Naive B cell (primary cell): ENCODE data around the gene PRKCE. TPM values are rescaled to one million over a fixed set of nuclear protein-coding genes. Genes with fewer than 3 reads are reported as not detected.

Source experiments
- ATAC-seq, 2 donors: fragments of 150-1000 bp; cut with Tn5 transposase; 2 replicates each; pipeline ENCODE4 v1.10.0; 2021; ENCODE audit warnings: low read depth in 2 of 2, mild to moderate bottlenecking in 2 of 2, moderate library complexity in 2 of 2
- DNase-seq: peaks from one replicate; pipeline ENCODE4 v3.0.0; 2022
- H3K27ac Mint-ChIP-seq, 6 donors: one replicate each; pipeline ENCODE4 v1.8.0; 2020 to 2022; ENCODE audit warnings: mild to moderate bottlenecking in 6 of 6, mixed read lengths in 6 of 6, moderate library complexity in 5 of 6, inconsistent platforms in 2 of 6
- H3K27me3 Mint-ChIP-seq, 3 donors: one replicate each; pipeline ENCODE4 v1.8.0; 2021 to 2022; ENCODE audit warnings: mixed read lengths in 3 of 3, mild to moderate bottlenecking in 1 of 3
- H3K36me3 Mint-ChIP-seq, 2 donors: one replicate each; pipeline ENCODE4 v1.8.0; 2020 to 2022; ENCODE audit warnings: mixed read lengths in 2 of 2, inconsistent platforms in 1 of 2, mild to moderate bottlenecking in 1 of 2
- H3K4me1 Mint-ChIP-seq, 3 donors: one replicate each; pipeline ENCODE4 v1.8.0; 2020 to 2022; ENCODE audit warnings: mixed read lengths in 3 of 3, inconsistent platforms in 1 of 3, mild to moderate bottlenecking in 1 of 3, moderate library complexity in 1 of 3
- H3K4me3 Mint-ChIP-seq, 8 donors: one replicate each; pipeline ENCODE4 v1.8.0; 2020 to 2022; ENCODE audit warnings: mild to moderate bottlenecking in 8 of 8, mixed read lengths in 8 of 8, moderate library complexity in 8 of 8, inconsistent platforms in 2 of 8
- H3K9me3 Mint-ChIP-seq, 7 donors: one replicate each; pipeline ENCODE4 v1.8.0; 2020 to 2022; ENCODE audit warnings: mixed read lengths in 7 of 7, mild to moderate bottlenecking in 5 of 7, inconsistent platforms in 2 of 7, moderate library complexity in 1 of 7
- polyA plus RNA-seq, 6 donors: library from polyadenylated mRNA; unstranded; fragments of 300-500 nt; fragmentation: Illumina TruSeq; gene quantifications; one replicate each; pipeline ENCODE4 v1.2.3, GENCODE V29; 2021; ENCODE audit warnings: low read depth in 6 of 6

Gene PRKCE
- polyA plus RNA-seq, 6 donors from 2014 or later: 14.8 to 33.3 (median 23.2) TPM

DNA sequence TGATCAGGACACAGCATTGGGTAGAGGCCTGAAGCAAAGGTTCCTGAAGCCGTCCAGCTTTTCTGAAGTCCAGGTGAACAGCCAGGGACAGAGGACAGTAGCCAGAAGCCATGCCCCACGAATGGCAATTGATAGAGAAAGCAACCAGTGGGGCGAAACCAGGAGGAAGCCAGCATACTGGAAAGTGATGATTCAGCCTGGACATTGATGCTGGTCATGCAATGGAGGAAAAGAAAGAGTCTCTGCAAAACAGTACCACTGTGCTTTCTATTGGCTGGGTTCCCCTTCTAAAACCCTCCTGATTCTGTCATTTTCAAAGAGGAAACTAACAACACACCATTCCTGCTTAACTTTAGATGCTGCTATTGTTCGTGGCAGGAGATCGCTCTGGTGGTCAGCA, 424.4 kb downstream of the PRKCE start:
- no peak for DNase-seq
- H3K4me1 Mint-ChIP-seq: peaks cover 3 to 5% (median 4%) of the 10 kb centered on the region in 3 donors
- H3K27ac Mint-ChIP-seq: no peak overlapping the region
- H3K27me3 Mint-ChIP-seq: no peaks in the 10 kb centered on the region
- no peak for ATAC-seq
- no peaks in the 10 kb centered on the region for H3K9me3 Mint-ChIP-seq
- no peak overlapping the region for H3K4me3 Mint-ChIP-seq
- H3K36me3 Mint-ChIP-seq: peaks cover 16 to 26% of the 10 kb centered on the region in 2 donors

DNA sequence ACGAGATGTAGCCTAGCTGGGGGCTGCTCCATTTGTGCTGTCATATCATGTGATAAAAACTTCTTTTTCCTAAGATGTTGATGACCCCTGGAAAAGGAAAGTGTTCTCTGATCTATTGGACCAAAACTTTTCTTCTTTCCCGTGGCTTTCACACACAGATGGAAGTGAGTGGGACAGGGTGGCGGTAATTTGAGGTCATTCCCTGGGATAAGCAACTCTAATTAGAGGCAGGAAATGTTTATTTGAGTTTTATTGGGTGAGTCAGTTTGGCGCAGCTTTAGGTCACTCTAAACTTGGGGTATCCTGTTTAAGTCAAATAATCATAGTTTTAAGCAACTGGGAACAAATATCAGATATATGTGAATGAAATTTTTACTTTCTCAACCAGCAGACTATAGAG, 424.8 kb downstream of the PRKCE start:
- ATAC-seq (no peak), DNase-seq (no peak)
- no peaks in the 10 kb centered on the region for H3K27me3 Mint-ChIP-seq
- H3K27ac Mint-ChIP-seq: no peak overlapping the region
- H3K4me1 Mint-ChIP-seq: peaks cover 3 to 5% (median 4%) of the 10 kb centered on the region in 3 donors
- H3K4me3 Mint-ChIP-seq: no peak overlapping the region
- no peaks in the 10 kb centered on the region for H3K9me3 Mint-ChIP-seq
- H3K36me3 Mint-ChIP-seq: peaks cover 17 to 26% of the 10 kb centered on the region in 2 donors

DNA sequence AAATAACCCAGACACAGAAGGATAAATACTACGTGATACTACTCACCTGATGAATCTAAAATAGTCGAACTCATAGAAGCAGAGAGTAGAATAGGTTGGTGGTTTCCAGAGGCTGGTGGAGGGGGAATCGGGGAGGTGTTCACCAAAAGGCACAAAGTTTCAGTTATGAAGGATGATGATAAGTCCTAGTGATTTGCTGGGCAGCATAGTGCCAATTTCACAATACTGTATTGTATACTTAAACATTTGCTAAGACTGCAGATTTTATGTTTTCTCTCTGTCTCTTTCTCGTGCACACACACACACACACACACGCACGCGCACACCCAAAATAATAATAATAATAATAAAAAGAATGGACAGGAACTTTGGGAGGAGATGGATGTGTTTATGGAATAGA, 425.4 kb downstream of the PRKCE start:
- no peak overlapping the region for H3K27ac Mint-ChIP-seq
- no peak for ATAC-seq
- no peaks in the 10 kb centered on the region for H3K27me3 Mint-ChIP-seq
- peaks cover 18 to 26% of the 10 kb centered on the region in 2 donors for H3K36me3 Mint-ChIP-seq
- H3K4me1 Mint-ChIP-seq: peaks cover 3 to 5% (median 4%) of the 10 kb centered on the region in 3 donors
- no peak overlapping the region for H3K4me3 Mint-ChIP-seq
- no peak for DNase-seq
- H3K9me3 Mint-ChIP-seq: no peaks in the 10 kb centered on the region

DNA sequence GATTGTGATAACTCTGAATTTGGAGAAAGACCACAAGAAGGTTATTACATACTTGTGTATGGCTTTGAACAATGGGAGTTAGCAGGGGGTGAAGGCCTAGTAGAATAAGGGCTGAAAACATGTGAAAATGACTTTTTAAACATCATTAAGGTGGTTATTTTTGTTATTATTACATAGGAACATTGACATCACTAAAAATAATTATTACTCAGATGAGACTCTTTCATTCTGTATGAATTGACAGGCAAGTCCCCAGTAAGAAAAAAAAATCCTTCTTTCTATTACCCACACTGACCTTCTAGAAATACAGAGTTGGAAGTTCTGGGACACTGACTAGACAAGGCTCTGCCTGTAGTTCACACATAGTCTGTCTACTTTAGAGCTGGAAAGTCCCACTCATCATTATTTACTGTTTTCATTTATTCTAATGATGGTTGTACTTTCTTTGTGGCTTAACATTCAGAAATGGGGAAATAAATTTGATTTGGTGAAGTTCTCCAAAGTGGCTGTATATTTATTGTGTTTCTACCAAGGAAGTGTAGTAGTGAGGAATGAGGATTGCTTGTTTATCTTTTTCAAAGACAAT, 426.1 kb downstream of the PRKCE start:
- Mint-ChIP-seq H3K9me3 (no peaks in the 10 kb centered on the region), H3K4me1 (peaks cover 3 to 12% (median 9%) of the 10 kb centered on the region in 3 donors), H3K4me3 (no peak overlapping the region), H3K36me3 (peaks cover 14 to 26% of the 10 kb centered on the region in 2 donors), H3K27ac (peak overlapping the region in 1 of 6 donors; percentile 59), H3K27me3 (no peaks in the 10 kb centered on the region)
- no peak for DNase-seq
- ATAC-seq: no peak

DNA sequence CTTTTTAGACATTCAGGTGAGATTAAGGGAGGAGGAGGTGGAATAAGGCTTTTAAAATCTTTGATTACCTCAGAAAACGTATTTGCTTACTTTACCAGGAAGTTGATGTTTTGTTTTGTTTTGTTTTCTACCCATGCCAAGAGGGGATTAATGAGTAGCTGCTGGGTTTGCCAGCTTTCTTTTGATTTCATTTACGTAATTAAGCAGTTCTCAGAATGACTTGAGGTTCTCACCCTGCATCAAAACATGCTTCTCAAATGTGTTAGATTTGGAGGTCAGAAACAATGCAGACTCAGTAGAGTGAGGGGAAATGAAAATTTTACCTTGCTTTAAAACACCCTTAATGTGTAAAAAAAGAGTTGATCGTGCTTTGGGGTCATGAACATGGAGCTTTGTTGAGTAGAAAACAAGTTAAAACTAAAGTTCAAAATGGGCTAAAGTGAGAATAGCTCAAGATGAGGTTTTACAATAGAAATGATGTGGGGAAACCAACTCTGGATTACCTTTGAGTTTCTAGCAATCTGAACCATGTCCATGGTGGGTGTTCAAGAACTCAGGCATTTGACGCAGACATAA, 428.6 kb downstream of the PRKCE start:
- Mint-ChIP-seq H3K4me1 (peaks cover 0 to 7% (median 6%) of the 10 kb centered on the region in 3 donors), H3K27ac (peak overlapping the region in 2 of 6 donors; percentile 20 to 64), H3K36me3 (peaks cover 14 to 19% of the 10 kb centered on the region in 2 donors), H3K4me3 (no peak overlapping the region), H3K27me3 (no peaks in the 10 kb centered on the region), H3K9me3 (no peaks in the 10 kb centered on the region)
- DNase-seq (no peak), ATAC-seq (no peak)

DNA sequence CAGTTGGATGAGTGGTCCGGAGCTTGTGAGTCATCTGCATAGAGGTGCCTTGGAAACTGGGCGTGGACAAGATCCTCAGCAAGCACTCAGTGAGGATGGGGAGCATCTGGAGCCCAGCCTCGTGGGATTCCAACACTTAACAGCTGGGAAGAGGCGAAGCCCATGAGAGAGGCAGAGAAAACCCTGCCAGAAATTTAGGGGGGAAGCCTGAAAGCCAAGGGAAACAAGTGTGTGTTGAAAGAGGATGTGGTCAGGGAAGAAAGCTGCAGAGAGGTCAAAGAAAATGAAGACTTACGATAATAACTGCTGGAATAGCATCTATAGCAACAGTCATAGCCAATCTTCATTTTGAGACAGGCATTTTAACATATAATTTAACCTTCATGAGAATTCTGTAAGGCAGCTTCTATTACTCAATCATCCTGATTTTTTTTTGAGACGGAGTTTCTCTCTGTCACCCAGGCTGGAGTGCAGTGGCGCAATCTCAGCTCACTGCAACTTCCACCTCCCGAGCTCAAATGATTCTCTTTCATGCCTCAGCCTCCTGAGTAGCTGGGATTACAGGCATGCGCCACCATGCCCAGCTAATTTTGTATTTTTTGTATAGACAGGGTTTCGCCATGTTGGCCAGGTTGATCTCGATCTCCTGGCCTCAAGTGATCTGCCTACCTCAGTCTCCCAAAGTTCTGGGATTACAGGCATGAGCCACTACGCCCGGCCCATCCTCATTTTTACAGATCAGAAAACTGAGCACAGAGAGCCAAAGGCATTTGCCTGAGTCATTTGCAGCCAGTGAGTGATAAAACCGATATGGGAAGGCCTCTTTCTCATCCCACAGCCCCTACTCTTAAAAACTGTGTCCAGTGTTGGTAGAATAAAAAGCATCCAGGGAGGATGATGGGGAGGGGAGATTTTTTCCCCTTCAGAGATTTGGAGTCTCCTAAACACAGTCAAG, 431.3 kb downstream of the PRKCE start:
- peaks cover 42% of the 10 kb centered on the region in 2 donors for H3K36me3 Mint-ChIP-seq
- H3K27me3 Mint-ChIP-seq: no peaks in the 10 kb centered on the region
- ATAC-seq (no peak), DNase-seq (no peak)
- no peak overlapping the region for H3K4me3 Mint-ChIP-seq
- peaks cover 0 to 7% (median 6%) of the 10 kb centered on the region in 3 donors for H3K4me1 Mint-ChIP-seq
- no peaks in the 10 kb centered on the region for H3K9me3 Mint-ChIP-seq
- peak overlapping the region in 3 of 6 donors; percentile 53 to 67 (median 58) for H3K27ac Mint-ChIP-seq

DNA sequence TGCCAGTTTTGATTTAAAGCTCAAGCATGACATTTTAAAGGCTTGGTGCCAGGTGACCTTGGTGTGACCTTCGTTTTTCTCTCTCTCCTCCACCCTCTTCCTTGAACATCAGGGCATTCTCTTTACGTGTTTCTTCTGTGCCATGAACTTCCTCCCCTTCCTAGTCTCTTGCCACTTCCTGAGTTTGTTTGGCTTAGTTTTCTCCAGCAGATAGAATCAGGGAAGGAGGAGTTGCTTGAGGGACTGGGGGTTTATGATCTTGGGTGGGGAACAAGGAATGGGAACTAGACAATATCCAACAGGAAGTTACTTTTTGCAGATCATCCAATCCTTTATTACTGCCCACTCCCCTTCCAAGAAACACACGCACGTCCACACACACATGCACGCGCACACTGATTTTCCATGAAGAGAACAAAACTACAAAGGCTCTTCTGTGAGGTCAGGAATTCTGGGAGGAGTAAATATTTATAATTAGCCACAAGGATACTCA, 435.1 kb downstream of the PRKCE start:
- H3K4me1 Mint-ChIP-seq: peaks cover 0 to 7% (median 6%) of the 10 kb centered on the region in 3 donors
- H3K9me3 Mint-ChIP-seq: no peaks in the 10 kb centered on the region
- H3K27me3 Mint-ChIP-seq: no peaks in the 10 kb centered on the region
- no peak for DNase-seq
- no peak for ATAC-seq
- peaks cover 44 to 61% of the 10 kb centered on the region in 2 donors for H3K36me3 Mint-ChIP-seq
- peak overlapping the region in 1 of 8 donors; percentile 6 for H3K4me3 Mint-ChIP-seq
- H3K27ac Mint-ChIP-seq: peak overlapping the region in 1 of 6 donors; percentile 67

DNA sequence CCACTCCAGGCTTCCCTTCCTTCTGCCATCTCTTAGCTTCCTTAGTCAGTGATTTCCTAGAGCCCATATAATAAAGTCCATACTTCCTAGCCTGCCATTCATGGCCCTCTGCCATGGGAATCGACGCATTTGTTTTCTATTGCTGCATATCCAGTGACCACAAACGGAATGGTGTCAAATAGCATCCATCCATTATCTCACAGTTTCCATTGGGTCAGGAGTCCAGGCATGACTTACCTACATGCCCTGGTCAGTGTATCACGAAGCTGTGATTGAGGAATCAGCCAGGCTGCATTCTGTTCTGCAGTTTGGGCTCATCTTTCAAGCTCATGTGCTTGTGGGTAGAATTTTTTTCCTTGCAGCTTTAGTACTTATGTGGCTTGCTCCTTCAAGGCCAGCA, 436.0 kb downstream of the PRKCE start:
- ATAC-seq: no peak

DNA sequence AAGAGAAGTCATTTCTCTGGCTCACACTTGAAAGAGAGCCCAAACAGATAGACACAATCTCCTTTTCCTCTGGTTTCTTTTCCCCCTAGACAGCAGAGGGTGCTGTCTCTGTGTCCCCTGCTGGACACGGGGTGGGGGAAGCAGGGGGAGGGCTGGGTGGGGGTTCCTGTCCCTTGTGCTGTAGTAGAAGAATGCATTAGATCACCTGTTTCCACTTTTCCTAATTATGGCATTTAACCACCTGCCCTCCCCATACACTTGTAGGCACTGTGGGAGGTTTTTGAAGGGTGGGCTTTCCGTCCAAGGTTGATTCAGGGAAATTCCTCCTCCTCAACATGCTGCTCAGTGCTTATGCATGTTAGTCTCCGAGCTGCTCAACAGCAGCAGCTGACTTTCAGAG, 439.5 kb downstream of the PRKCE start:
- H3K4me1 Mint-ChIP-seq: no peaks in the 10 kb centered on the region
- peak overlapping the region in 1 of 6 donors; percentile 47 for H3K27ac Mint-ChIP-seq
- H3K9me3 Mint-ChIP-seq: no peaks in the 10 kb centered on the region
- peaks cover 62 to 81% of the 10 kb centered on the region in 2 donors for H3K36me3 Mint-ChIP-seq
- ATAC-seq: no peak
- DNase-seq: no peak
- H3K4me3 Mint-ChIP-seq: no peak overlapping the region
- no peaks in the 10 kb centered on the region for H3K27me3 Mint-ChIP-seq

More for the DNA sequence above, 436.0 kb downstream of the PRKCE start:
- no peak for DNase-seq
- no peak overlapping the region for H3K27ac Mint-ChIP-seq
- H3K4me1 Mint-ChIP-seq: peaks cover 0 to under 1% (median 0%) of the 10 kb centered on the region in 3 donors
- peaks cover 52 to 70% of the 10 kb centered on the region in 2 donors for H3K36me3 Mint-ChIP-seq
- H3K4me3 Mint-ChIP-seq: no peak overlapping the region
- H3K27me3 Mint-ChIP-seq: no peaks in the 10 kb centered on the region
- no peaks in the 10 kb centered on the region for H3K9me3 Mint-ChIP-seq

DNA sequence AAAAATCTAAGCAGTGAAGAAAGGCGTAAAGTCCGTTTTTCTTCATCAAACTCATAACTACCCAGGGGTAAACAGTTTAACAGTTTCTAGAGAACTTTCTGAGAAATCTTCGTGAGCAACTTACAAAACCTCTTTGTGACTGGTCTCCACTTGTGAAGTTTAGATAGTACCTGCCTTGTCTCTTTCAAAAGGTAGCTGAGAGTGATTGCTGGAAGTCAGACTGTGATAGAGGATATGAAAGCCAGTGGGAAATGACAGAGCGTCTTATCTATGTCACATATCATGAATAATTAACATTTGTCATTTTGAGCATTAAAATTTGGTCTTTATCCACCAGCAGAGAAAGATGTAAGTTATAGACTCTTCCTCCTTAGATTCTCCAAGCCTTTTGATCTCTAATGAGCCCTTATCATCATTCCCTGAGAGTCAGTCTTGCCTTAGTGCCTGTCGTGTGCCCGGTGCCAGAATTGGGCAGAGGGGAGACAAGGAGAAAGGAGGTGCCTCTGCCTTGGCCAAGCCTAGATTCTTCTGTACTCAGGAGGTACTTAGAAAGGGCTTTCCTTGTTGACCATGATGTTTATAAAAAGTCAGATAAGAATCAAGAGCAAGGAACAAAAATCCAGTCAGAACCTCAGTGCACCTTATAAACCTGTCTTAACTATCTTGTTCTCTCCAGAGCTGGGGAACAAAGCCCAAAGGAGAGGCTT, 440.6 kb downstream of the PRKCE start:
- peak overlapping the region in 2 of 6 donors; percentile 15 to 26 for H3K27ac Mint-ChIP-seq
- H3K4me1 Mint-ChIP-seq: no peaks in the 10 kb centered on the region
- no peak for ATAC-seq

DNA sequence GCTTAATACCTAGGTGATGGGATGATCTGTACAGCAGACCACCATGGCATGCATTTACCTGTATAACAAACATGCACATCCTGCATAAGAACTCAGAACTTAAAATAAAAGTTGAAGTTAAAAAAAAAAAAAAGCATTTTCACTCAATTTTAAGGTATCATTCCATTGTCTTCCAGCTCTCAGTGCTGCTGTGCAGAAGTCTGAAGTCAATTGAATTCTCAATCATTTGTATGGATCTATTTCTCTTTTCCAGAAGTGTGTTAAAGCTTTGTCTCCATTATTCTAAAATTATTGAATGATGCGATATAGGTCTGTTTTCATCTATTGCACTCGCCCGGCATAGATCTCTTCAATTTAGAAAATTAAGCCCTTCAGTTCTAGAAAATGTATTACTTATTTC, 443.2 kb downstream of the PRKCE start:
- Mint-ChIP-seq H3K4me3 (no peak overlapping the region), H3K9me3 (peaks cover 0 to 3% (median 0%) of the 10 kb centered on the region in 7 donors), H3K4me1 (peaks cover 0 to 4% (median 0%) of the 10 kb centered on the region in 3 donors), H3K36me3 (peaks cover 48 to 53% of the 10 kb centered on the region in 2 donors), H3K27ac (no peak overlapping the region), H3K27me3 (no peaks in the 10 kb centered on the region)
- ATAC-seq (no peak), DNase-seq (no peak)

More for the DNA sequence above, 440.6 kb downstream of the PRKCE start:
- H3K9me3 Mint-ChIP-seq: no peaks in the 10 kb centered on the region
- no peak for DNase-seq
- no peak overlapping the region for H3K4me3 Mint-ChIP-seq
- peaks cover 64 to 70% of the 10 kb centered on the region in 2 donors for H3K36me3 Mint-ChIP-seq
- no peaks in the 10 kb centered on the region for H3K27me3 Mint-ChIP-seq

DNA sequence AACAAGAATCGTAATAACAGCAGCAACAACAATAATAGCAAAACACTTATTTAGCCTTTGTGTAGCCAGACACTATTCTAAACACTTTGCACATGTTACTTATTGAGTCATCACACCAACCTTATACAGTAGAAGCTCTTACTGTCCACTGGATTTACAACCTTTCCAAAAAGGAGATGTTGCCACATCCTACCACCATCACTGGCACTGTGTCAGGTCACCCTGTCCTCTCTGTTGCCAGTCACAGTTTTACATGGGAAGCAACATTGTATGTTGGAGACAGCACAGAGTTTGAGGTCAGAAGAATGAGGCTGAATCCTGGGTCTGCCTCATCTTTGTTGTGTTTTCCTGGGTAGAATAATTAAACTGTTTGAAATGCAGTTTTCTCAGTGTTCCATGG, 444.4 kb downstream of the PRKCE start:
- H3K4me3 Mint-ChIP-seq: no peak overlapping the region
- DNase-seq (no peak), ATAC-seq (no peak)
- peaks cover 0 to 3% (median 0%) of the 10 kb centered on the region in 7 donors for H3K9me3 Mint-ChIP-seq
- H3K27me3 Mint-ChIP-seq: no peaks in the 10 kb centered on the region
- peaks cover 49 to 62% of the 10 kb centered on the region in 2 donors for H3K36me3 Mint-ChIP-seq
- H3K27ac Mint-ChIP-seq: no peak overlapping the region
- peaks cover 0 to 4% (median 0%) of the 10 kb centered on the region in 3 donors for H3K4me1 Mint-ChIP-seq

DNA sequence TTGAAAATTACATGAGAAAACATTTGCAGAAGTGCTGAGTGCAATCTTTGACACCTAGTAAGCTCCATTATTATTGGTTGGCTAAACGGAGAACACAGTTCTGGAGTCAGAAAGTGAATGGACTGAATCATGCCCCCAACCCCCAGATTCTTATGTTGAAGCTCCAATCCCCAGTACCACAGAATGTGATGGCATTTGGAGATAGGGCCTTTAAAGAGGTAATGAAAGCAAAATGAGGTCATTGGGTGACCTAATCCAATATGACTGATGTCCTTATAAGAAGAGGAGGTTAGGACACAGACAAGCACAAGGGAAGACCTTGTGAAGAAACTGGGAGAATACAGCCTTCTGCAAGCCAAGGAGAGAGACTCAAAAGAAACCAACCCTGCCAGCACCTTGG, 444.8 kb downstream of the PRKCE start:
- peaks cover 53 to 66% of the 10 kb centered on the region in 2 donors for H3K36me3 Mint-ChIP-seq
- no peak for DNase-seq

More for the DNA sequence above, 444.8 kb downstream of the PRKCE start:
- no peak overlapping the region for H3K4me3 Mint-ChIP-seq
- H3K4me1 Mint-ChIP-seq: peaks cover 0 to 4% (median 3%) of the 10 kb centered on the region in 3 donors
- H3K27ac Mint-ChIP-seq: no peak overlapping the region
- H3K27me3 Mint-ChIP-seq: no peaks in the 10 kb centered on the region
- no peak for ATAC-seq
- peaks cover 0 to 3% (median 0%) of the 10 kb centered on the region in 7 donors for H3K9me3 Mint-ChIP-seq
